ENCODE results near the gene RASGRP3. TPM values are rescaled to one million over a fixed set of nuclear protein-coding genes. Genes with fewer than 3 reads are reported as not detected.
A peak's percentile ranks its signal among the peaks of the same experiment; 100 is the strongest.
"Not testable (repeated sequence)": the region's sequence is repeated elsewhere in the genome, so short reads cannot be mapped to it uniquely, and the experiment has no call there.

The RASGRP3 gene
- total and polyA plus RNA-seq, 10 donors = 13.2 to 68.1 (median 44.5) TPM

DNA sequence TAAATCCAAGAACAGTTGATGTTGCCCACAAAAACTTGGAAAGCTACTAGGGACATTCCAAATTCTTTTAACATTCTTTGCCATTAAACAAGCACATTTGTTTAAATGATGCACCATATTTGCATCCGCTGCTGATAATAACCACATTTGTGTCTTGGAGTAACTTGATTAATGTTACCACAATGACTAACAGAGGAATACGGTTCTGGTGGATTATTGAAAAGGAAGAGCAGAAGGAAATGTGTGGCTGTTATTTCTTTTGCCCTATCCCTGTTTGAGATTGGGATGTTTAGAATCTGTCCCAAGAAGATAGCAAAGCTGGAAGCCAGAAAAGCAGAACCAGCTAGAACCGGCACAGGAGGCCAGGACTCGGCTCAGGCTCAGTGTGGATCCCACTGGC is 39.2 kb upstream of the RASGRP3 start:
- TF ChIP-seq POLR2A (IDR thresholded peaks at IDR 0.05) = no peak
- TF ChIP-seq POLR2AphosphoS5 (IDR thresholded peaks at IDR 0.05) = no peak
- no peak for TF ChIP-seq CTCF (IDR thresholded peaks at IDR 0.05 in 8 of 11, conservative IDR thresholded peaks at IDR 0.05 in 3 of 11)
- no peaks in the 10 kb centered on the region for H3K27me3 ChIP-seq (replicated peaks in 1 of 7)
- peak overlapping the region in 5 of 8 donors; percentile 10 to 38 (median 20) for H3K4me3 ChIP-seq
- WGBS, 5 donors = 25 to 45% (median 36%) methylated on average over 4 of the region's 4 CpGs
- H3K27ac ChIP-seq = peak overlapping the region in 6 of 8 donors; percentile 27 to 62 (median 38)
- intact Hi-C loops (cut with DNase I; ENCODE audit: low total_unique reads) = no loop called here
- no peaks in the 10 kb centered on the region for H3K36me3 ChIP-seq
- no peak for DNase-seq
- no peaks in the 10 kb centered on the region for H3K9me3 ChIP-seq
- H3K4me1 ChIP-seq = peaks cover 0 to 8% (median 0%) of the 10 kb centered on the region in 6 donors

DNA sequence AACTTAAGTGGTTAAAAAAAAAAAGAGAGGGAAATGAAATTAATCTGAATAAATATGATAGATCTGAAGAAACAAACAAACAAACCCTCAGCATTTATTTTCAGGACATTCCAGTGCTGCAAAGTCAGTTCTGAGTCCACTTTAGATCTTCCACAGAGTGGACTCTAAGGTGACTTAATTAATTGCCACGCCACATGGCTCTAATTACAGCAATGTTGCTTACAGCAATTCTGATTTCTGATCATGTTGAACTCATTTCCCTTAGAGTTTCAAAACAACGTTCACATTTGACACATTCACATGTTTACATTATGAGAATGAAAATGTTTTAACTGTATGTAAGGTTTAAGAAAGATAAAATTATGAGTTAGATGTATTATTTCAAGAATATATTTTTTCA is 38.6 kb upstream of the RASGRP3 start:
- intact Hi-C loops (cut with DNase I; ENCODE audit: low total_unique reads) = no loop called here
- Histone ChIP-seq H3K4me1 (peaks cover 0 to 8% (median 0%) of the 10 kb centered on the region in 6 donors), H3K27me3 (replicated peaks in 1 of 7) (no peaks in the 10 kb centered on the region), H3K9me3 (no peaks in the 10 kb centered on the region), H3K4me3 (peak overlapping the region in 4 of 8 donors; percentile 12 to 38 (median 26)), H3K36me3 (no peaks in the 10 kb centered on the region), H3K27ac (peak overlapping the region in 5 of 8 donors; percentile 6 to 62 (median 41))
- TF ChIP-seq CTCF (IDR thresholded peaks at IDR 0.05 in 8 of 11, conservative IDR thresholded peaks at IDR 0.05 in 3 of 11) (no peak), POLR2A (IDR thresholded peaks at IDR 0.05) (no peak), POLR2AphosphoS5 (IDR thresholded peaks at IDR 0.05) (no peak)
- 43 to 48% (median 45%) methylated on average over 2 of the region's 2 CpGs for WGBS, 5 donors
- DNase-seq = no peak

GRCh38 chr2:33441235-33441810 is 35.1 kb upstream of the RASGRP3 start:
- no peak for DNase-seq
- H3K4me1 ChIP-seq = peaks cover 0 to 8% (median 0%) of the 10 kb centered on the region in 6 donors
- WGBS, 5 donors = 26 to 40% (median 32%) methylated on average over 3 of the region's 3 CpGs
- H3K27ac ChIP-seq = no peak overlapping the region
- H3K9me3 ChIP-seq = no peaks in the 10 kb centered on the region
- no peaks in the 10 kb centered on the region for H3K36me3 ChIP-seq
- TF ChIP-seq POLR2AphosphoS5 (IDR thresholded peaks at IDR 0.05) (no peak), CTCF (IDR thresholded peaks at IDR 0.05 in 8 of 11, conservative IDR thresholded peaks at IDR 0.05 in 3 of 11) (peak in 8 of 11 experiments; percentile 32 to 58 (median 44)), POLR2A (IDR thresholded peaks at IDR 0.05) (no peak)
- no peak overlapping the region for H3K4me3 ChIP-seq
- no peaks in the 10 kb centered on the region for H3K27me3 ChIP-seq (replicated peaks in 1 of 7)
- intact Hi-C loops (cut with DNase I; ENCODE audit: low total_unique reads) = no loop called here

DNA sequence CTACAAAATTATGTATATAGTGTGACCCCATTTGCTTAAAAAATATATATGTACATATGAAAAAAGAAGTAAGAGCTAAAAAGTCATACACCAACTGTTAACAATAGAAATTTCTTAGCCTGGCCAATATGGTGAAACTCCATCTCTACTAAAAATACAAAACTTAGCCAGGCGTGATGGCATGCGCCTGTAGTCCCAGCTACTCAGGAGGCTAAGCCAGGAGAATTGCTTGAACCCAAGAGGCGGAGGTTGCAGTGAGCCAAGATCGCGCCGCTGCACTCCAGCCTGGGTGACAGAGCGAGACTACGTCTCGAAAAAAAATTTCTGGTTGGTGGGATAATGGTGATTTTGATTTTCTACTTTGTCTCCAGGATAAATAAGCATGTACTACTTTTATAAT is 34.4 kb upstream of the RASGRP3 start:
- H3K4me3 ChIP-seq; H3K27me3 ChIP-seq (replicated peaks in 1 of 7); intact Hi-C loops (cut with DNase I; ENCODE audit: low total_unique reads); H3K4me1 ChIP-seq; H3K36me3 ChIP-seq; DNase-seq; H3K27ac ChIP-seq; H3K9me3 ChIP-seq: not testable (repeated sequence)
- 94 to 97% (median 95%) methylated on average over 9 of the region's 9 CpGs for WGBS, 5 donors
